Uterus (tissue), 4 donors: ENCODE measurements around the gene WIZ. TPM values are rescaled to one million over a fixed set of nuclear protein-coding genes. Genes with fewer than 3 reads are reported as not detected.
A peak's percentile ranks its signal among the peaks of the same experiment; 100 is the strongest.

ENCODE experiments used
- DNase-seq, 2 donors: peaks; one replicate each; pipeline ENCODE4 v3.0.0-alpha.2; 2019 to 2020
- H3K27ac ChIP-seq, 2 donors: fragments of 200-600 bp; sonication (generic); 1 replicate in 1 of 2; 2 replicates in 1 of 2; pipeline ENCODE4 v1.5.1; 2016 to 2018
- H3K27me3 ChIP-seq, 2 donors: fragments of 200-600 bp; sonication (generic); one replicate each; pipeline ENCODE4 v1.5.1; 2018 to 2019; ENCODE audit warnings: control low read depth in 1 of 2
- H3K36me3 ChIP-seq, 2 donors: fragments of 200-600 bp; sonication (generic); one replicate each; pipeline ENCODE4 v1.5.1; 2019; ENCODE audit warnings: control low read depth in 1 of 2
- H3K4me1 ChIP-seq, 2 donors: fragments of 200-600 bp; sonication (generic); one replicate each; pipeline ENCODE4 v1.5.1; 2018 to 2019; ENCODE audit warnings: control low read depth in 1 of 2
- H3K4me3 ChIP-seq, 2 donors: fragments of 200-600 bp; sonication (generic); 1 replicate in 1 of 2; 2 replicates in 1 of 2; pipeline ENCODE4 v1.5.1; 2018 to 2019; ENCODE audit warnings: mild to moderate bottlenecking in 1 of 2
- H3K9me3 ChIP-seq, 2 donors: fragments of 200-600 bp; sonication (generic); one replicate each; pipeline ENCODE4 v1.5.1; 2019; ENCODE audit warnings: control low read depth in 1 of 2
- POLR2A ChIP-seq, 2 donors: fragments of 450-650 bp; IDR thresholded peaks; one replicate each; pipeline ENCODE4 v1.6.1; 2016; ENCODE audit warnings: antibody characterized with exemption in 2 of 2, mild to moderate bottlenecking in 1 of 2, moderate library complexity in 1 of 2
- intact Hi-C: fragments of 100-400 bp; cut with DNase I; formaldehyde crosslinking; loops from one replicate; pipeline ENCODE4 v1.15.1; 2023; ENCODE audit warnings: low total_unique reads
- total RNA-seq, 4 donors: library from RNA; depleted of rRNA in 3 of 4; stranded (reverse); fragments of >200 nt in 3 of 4; gene quantifications; one replicate each; pipeline versions ENCODE4 v1.1.0 to v1.2.4, GENCODE V29; 2014 to 2023
- TF ChIP-seq, protein P1 (sequence below), 4 experiments: fragments of 200-600 bp in 2 of 4; fragments of 450-650 bp in 2 of 4; sonication (generic) in 2 of 4; IDR thresholded peaks; one replicate each; pipeline ENCODE4 v1.5.1; 2016 to 2019; ENCODE audit warnings: antibody characterized with exemption in 4 of 4, mild to moderate bottlenecking in 2 of 4, moderate library complexity in 1 of 4
- donor health status: DM: yes; HTN: yes; CAD: no.

The WIZ gene
- total RNA-seq, 4 donors from 2014 or later = 6.5 to 53.9 (median 8.5) TPM

DNA sequence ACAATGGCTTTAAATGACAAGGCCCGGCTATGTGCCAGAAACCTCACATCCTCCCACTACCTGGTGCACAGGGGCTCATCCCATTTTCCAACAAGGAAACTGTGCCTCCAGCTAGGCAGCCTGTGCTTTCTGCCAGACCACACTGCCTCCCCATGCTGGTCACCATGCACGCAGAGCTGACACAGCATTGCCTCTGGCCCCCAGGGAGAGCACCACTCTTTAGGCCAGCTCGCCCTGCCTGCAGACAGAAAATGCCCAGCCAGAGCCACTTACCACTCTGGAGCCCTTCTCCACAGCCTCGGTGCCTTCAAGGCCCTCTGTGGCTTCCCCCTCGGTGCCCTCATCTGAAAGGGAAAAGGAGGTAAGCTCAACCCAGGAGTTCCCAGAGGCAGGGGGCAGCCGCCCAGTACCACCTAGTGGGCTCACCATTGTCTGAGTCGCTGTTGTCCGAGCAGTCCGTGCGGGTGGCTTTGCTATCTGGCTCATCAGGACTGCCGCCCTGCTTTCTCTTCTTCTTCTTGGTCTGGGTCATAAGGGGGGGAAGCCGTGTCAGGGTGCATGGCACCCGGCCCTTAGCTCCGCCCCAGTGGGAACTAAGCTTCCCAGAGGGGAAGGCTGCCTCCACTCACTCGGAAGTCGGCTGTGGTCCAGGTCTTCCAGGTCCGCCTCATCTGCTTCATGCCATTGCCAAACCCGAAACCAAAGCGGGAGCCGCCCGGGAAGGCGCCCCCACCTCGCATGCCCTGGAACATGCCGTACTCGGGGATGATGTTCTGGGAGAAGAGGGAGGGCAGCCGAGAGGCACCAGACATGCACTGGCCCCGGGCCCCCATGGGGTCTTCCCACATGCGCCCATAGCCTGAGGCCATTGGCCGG is 49.0 kb downstream of the WIZ start:
- Histone ChIP-seq H3K27me3 (no peaks in the 10 kb centered on the region), H3K27ac (peak overlapping the region in 1 of 2 donors; percentile 15), H3K36me3 (no peaks in the 10 kb centered on the region), H3K9me3 (no peaks in the 10 kb centered on the region), H3K4me3 (no peak overlapping the region), H3K4me1 (peaks cover 0 to 22% of the 10 kb centered on the region in 2 donors)
- intact Hi-C loops = no loop called here
- TF ChIP-seq, protein P1, sequence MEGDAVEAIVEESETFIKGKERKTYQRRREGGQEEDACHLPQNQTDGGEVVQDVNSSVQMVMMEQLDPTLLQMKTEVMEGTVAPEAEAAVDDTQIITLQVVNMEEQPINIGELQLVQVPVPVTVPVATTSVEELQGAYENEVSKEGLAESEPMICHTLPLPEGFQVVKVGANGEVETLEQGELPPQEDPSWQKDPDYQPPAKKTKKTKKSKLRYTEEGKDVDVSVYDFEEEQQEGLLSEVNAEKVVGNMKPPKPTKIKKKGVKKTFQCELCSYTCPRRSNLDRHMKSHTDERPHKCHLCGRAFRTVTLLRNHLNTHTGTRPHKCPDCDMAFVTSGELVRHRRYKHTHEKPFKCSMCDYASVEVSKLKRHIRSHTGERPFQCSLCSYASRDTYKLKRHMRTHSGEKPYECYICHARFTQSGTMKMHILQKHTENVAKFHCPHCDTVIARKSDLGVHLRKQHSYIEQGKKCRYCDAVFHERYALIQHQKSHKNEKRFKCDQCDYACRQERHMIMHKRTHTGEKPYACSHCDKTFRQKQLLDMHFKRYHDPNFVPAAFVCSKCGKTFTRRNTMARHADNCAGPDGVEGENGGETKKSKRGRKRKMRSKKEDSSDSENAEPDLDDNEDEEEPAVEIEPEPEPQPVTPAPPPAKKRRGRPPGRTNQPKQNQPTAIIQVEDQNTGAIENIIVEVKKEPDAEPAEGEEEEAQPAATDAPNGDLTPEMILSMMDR (IDR thresholded peaks at IDR 0.05) = no peak
- TF ChIP-seq POLR2A (IDR thresholded peaks at IDR 0.05) = no peak
- peak in 1 of 2 donors; percentile 42 for DNase-seq

DNA sequence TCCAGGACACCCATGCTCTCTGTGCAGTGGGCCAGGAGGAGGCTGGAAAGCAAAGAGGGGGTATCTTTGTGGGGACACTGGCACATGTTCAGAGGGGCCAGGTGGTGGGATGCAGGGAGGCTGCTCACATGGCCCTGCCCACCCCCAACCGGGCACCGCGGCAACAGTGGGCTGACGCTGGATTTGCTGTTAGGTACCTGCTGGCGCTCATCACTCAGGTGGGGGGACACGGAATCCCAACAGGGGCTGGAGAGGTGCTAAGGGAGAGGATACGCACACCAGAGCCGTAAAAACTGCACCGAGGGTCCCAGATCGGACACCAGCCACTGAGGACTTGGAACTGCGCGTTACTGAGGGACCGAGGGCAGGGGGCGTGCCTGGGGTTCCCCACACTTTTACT is 50.1 kb downstream of the WIZ start:
- H3K36me3 ChIP-seq = no peaks in the 10 kb centered on the region
- no peaks in the 10 kb centered on the region for H3K9me3 ChIP-seq
- intact Hi-C loops = no loop called here

DNA sequence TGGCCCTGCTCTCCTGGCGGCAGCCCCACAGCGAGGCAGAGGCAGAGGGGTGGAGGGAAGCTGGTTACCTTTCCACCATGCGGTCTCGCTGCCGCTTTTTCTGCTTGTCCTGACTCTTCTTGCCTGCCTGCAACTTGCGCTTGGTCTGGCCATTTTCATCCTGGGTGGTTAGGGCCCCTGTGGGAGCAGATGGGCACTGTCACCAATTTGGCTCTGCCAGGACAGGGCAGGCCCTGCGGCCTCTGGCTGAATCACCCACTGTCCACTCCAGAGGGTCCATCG is 50.6 kb downstream of the WIZ start:
- DNase-seq = no peak

More for the DNA sequence above, 50.1 kb downstream of the WIZ start:
- no peaks in the 10 kb centered on the region for H3K27me3 ChIP-seq
- H3K4me1 ChIP-seq = peaks cover 0 to 17% of the 10 kb centered on the region in 2 donors
- DNase-seq = no peak
- no peak overlapping the region for H3K4me3 ChIP-seq
- no peak overlapping the region for H3K27ac ChIP-seq
- TF ChIP-seq, protein P1 (IDR thresholded peaks at IDR 0.05) = no peak
- TF ChIP-seq POLR2A (IDR thresholded peaks at IDR 0.05) = no peak

DNA sequence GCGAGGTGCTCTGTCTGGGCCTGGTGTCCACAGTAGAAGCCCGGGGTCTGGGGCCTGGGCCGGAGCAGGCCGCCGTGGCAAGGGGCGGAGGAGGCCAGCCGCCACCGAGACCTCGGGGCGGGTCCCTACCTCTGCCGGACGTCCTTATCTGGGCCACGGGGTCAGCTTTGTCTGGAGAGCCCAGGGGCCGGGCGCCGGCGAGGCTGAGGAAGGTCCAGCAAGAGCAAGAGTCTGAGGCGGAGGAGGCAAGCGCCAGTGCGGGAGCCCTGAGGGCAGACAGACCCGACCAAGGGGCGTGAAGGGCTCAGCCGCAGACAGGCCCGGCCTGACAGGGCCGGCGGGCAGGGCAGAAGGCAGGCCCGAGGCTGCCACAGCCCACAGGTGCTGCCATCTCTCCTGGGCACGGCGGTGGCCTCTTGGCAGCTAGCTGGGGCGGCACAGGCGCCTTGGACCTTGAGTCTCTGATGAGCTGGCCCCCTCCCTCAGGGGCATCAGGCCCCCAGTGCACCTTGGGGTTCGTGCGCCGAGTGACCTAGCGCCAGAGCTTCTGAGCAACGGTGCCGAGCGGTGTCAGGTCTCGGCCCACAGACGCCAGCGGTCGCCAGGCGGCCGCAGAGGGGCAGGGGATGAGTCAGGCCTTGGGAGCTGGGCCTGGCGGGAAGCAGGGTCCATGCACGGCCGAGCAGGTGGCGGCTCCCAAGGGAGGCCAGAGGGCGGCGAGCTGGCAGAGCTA is 51.1 kb downstream of the WIZ start:
- Histone ChIP-seq H3K27me3 (no peaks in the 10 kb centered on the region), H3K9me3 (no peaks in the 10 kb centered on the region), H3K36me3 (no peaks in the 10 kb centered on the region), H3K4me3 (no peak overlapping the region), H3K27ac (no peak overlapping the region), H3K4me1 (peaks cover 0 to 14% of the 10 kb centered on the region in 2 donors)
- TF ChIP-seq, protein P1 (IDR thresholded peaks at IDR 0.05) = no peak
- no peak for TF ChIP-seq POLR2A (IDR thresholded peaks at IDR 0.05)
- intact Hi-C loops = no loop called here
- DNase-seq = no peak

More for the DNA sequence above, 50.6 kb downstream of the WIZ start:
- Histone ChIP-seq H3K27me3 (no peaks in the 10 kb centered on the region), H3K4me3 (no peak overlapping the region), H3K4me1 (peaks cover 0 to 17% of the 10 kb centered on the region in 2 donors), H3K36me3 (no peaks in the 10 kb centered on the region), H3K27ac (no peak overlapping the region), H3K9me3 (no peaks in the 10 kb centered on the region)
- TF ChIP-seq, protein P1 (IDR thresholded peaks at IDR 0.05) = no peak
- intact Hi-C loops = no loop called here

DNA sequence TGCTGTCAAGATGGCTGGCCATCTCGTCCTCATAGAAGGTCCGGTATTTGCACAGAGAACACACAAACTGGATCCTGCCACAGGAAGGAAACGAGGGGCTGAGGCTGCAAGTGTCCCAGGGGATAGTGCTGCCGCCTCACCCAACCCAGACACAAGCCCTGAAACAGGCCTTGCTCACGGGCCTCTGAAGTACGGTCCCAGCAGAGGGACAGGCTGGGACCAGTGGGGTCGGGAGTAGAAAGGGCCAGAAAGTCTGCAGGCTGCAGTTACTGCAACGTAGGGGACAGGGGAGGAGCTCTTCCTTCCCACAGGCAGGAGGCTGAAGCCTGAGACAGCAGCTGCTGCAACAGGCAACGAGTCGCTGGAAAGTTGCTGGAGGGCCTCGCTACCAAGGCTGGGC is 52.0 kb downstream of the WIZ start:
- H3K27ac ChIP-seq = no peak overlapping the region

More for the DNA sequence above, 52.0 kb downstream of the WIZ start:
- no peak overlapping the region for H3K4me3 ChIP-seq
- H3K27me3 ChIP-seq = no peaks in the 10 kb centered on the region
- peaks cover 0 to 6% of the 10 kb centered on the region in 2 donors for H3K4me1 ChIP-seq
- intact Hi-C loops = no loop called here
- TF ChIP-seq, protein P1 (IDR thresholded peaks at IDR 0.05) = no peak
- no peak for TF ChIP-seq POLR2A (IDR thresholded peaks at IDR 0.05)
- DNase-seq = no peak
- no peaks in the 10 kb centered on the region for H3K36me3 ChIP-seq
- no peaks in the 10 kb centered on the region for H3K9me3 ChIP-seq
